OCI-LY1 (cell line): ENCODE data around the gene CNOT4.

Experiments
- H2AFZ ChIP-seq: fragments of 200-600 bp; sonication (generic), shearing (Covaris generic); 2 replicates; pipeline ENCODE4 v1.6.0; 2014; ENCODE audit warnings: antibody characterized with exemption, mild to moderate bottlenecking, low read length
- H3F3A ChIP-seq: fragments of 200-600 bp; sonication (generic), shearing (Covaris generic); 2 replicates; pipeline ENCODE4 v1.6.0; 2014; ENCODE audit warnings: mild to moderate bottlenecking, antibody characterized with exemption, low read length, moderate library complexity; ENCODE audit not compliant: insufficient read depth
- H3K27ac ChIP-seq: fragments of 200-600 bp; sonication (generic); 2 replicates; pipeline ENCODE4 v1.5.1; 2014; ENCODE audit warnings: low read length, mixed run types, mild to moderate bottlenecking, low read depth; ENCODE audit not compliant: poor library complexity, severe bottlenecking
- H3K27me3 ChIP-seq: fragments of 200-600 bp; sonication (generic); 2 replicates; pipeline ENCODE4 v1.6.0; 2014; ENCODE audit warnings: antibody characterized with exemption, mild to moderate bottlenecking, low read length, moderate library complexity; ENCODE audit not compliant: insufficient read depth
- H3K36me3 ChIP-seq: fragments of 200-600 bp; sonication (generic); 2 replicates; pipeline ENCODE4 v1.6.1; 2014; ENCODE audit warnings: mild to moderate bottlenecking, antibody characterized with exemption, low read length, moderate library complexity, mixed read lengths; ENCODE audit not compliant: insufficient read depth
- H3K4me1 ChIP-seq: fragments of 200-600 bp; sonication (generic); 2 replicates; pipeline ENCODE4 v1.5.1; 2014; ENCODE audit warnings: mild to moderate bottlenecking, low read length, moderate library complexity; ENCODE audit not compliant: insufficient read depth, severe bottlenecking
- H3K4me2 ChIP-seq: fragments of 200-600 bp; sonication (generic), shearing (Covaris generic); 2 replicates; pipeline ENCODE4 v1.6.1; 2014; ENCODE audit warnings: low read length
- H3K4me3 ChIP-seq: fragments of 200-600 bp; sonication (generic); 2 replicates; pipeline ENCODE4 v1.5.1; 2014; ENCODE audit warnings: low read length, low read depth, mild to moderate bottlenecking, mixed read lengths; ENCODE audit not compliant: poor library complexity, severe bottlenecking
- H3K79me2 ChIP-seq: fragments of 200-600 bp; shearing (Covaris generic); 2 replicates; pipeline ENCODE4 v1.6.1; 2016; ENCODE audit warnings: mixed run types, low read length, mixed read lengths; ENCODE audit not compliant: insufficient read depth
- H3K9ac ChIP-seq: fragments of 200-600 bp; sonication (generic), shearing (Covaris generic); 2 replicates; pipeline ENCODE4 v1.6.1; 2014; ENCODE audit warnings: mild to moderate bottlenecking, low read length, mixed read lengths
- H3K9me2 ChIP-seq: fragments of 200-600 bp; sonication (generic), shearing (Covaris generic); 2 replicates; pipeline ENCODE4 v1.6.1; 2014; ENCODE audit warnings: low read depth, mild to moderate bottlenecking, low read length, mixed read lengths
- H3K9me3 ChIP-seq: fragments of 200-600 bp; shearing (Covaris generic); 2 replicates; pipeline ENCODE4 v1.6.1; 2014; ENCODE audit warnings: low read length, mixed read lengths
- H4K20me1 ChIP-seq: fragments of 200-600 bp; sonication (generic), shearing (Covaris generic); 2 replicates; pipeline ENCODE4 v1.6.0; 2016; ENCODE audit warnings: mild to moderate bottlenecking, low read length; ENCODE audit not compliant: insufficient read depth
- CTCF ChIP-seq: fragments of 200-600 bp; sonication (generic), shearing (Covaris generic); IDR thresholded peaks from 2 replicates; pipeline ENCODE4 v1.5.1; 2017; ENCODE audit warnings: mild to moderate bottlenecking, antibody characterized with exemption, low read length, moderate library complexity, mixed read lengths
- EZH2 ChIP-seq: fragments of 200-600 bp; sonication (generic), shearing (Covaris generic); IDR thresholded peaks from 2 replicates; pipeline ENCODE4 v1.8.0; 2017; ENCODE audit warnings: borderline replicate concordance, mixed run types, mild to moderate bottlenecking, antibody characterized with exemption, low read length, moderate library complexity, mixed read lengths

Gene CNOT4

GRCh38 chr7:135382173-135382572 is 127.7 kb downstream of the CNOT4 start:
- no peak overlapping the region for H3K4me3 ChIP-seq
- H3K79me2 ChIP-seq = no peaks in the 10 kb centered on the region
- H2AFZ ChIP-seq = no peak overlapping the region
- no peaks in the 10 kb centered on the region for H3K9me2 ChIP-seq
- no peaks in the 10 kb centered on the region for H3K4me1 ChIP-seq
- H4K20me1 ChIP-seq = no peaks in the 10 kb centered on the region
- no peak overlapping the region for H3K27ac ChIP-seq
- no peak overlapping the region for H3K9ac ChIP-seq
- H3F3A ChIP-seq = no peaks in the 10 kb centered on the region
- H3K4me2 ChIP-seq = no peak overlapping the region
- H3K9me3 ChIP-seq = no peaks in the 10 kb centered on the region
- TF ChIP-seq EZH2 (no peak), CTCF (no peak)
- no peaks in the 10 kb centered on the region for H3K27me3 ChIP-seq
- no peaks in the 10 kb centered on the region for H3K36me3 ChIP-seq

DNA sequence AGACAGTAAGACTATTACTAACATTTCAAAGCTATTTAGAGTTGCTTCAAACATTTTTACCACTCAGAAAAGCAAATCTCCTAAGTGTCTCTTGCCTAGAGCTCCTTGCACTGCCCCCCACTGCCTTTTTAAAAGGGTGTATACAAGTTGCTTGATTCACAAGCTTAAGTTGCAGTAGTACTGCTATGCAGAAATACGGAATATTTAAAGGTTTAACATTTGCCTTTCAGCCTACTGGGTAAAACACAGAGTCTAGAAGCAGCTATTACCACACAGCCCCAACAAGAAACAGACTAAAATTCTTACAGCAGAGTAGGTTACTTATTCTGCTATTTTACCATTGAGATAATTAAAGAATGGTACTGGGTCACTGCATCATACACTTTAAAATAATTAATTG is 128.5 kb downstream of the CNOT4 start:
- no peaks in the 10 kb centered on the region for H3K4me1 ChIP-seq
- H3K9me2 ChIP-seq = no peaks in the 10 kb centered on the region
- H3K79me2 ChIP-seq = no peaks in the 10 kb centered on the region
- no peak overlapping the region for H2AFZ ChIP-seq
- no peak overlapping the region for H3K4me3 ChIP-seq
- H3K27ac ChIP-seq = no peak overlapping the region
- TF ChIP-seq CTCF (no peak), EZH2 (no peak)
- no peaks in the 10 kb centered on the region for H3K9me3 ChIP-seq
- no peak overlapping the region for H3K9ac ChIP-seq
- H4K20me1 ChIP-seq = no peaks in the 10 kb centered on the region
- no peaks in the 10 kb centered on the region for H3F3A ChIP-seq
- H3K36me3 ChIP-seq = no peaks in the 10 kb centered on the region
- H3K27me3 ChIP-seq = no peaks in the 10 kb centered on the region
- no peak overlapping the region for H3K4me2 ChIP-seq

GRCh38 chr7:135380351-135380750 is 129.6 kb downstream of the CNOT4 start:
- H3K27ac ChIP-seq = no peak overlapping the region

More at GRCh38 chr7:135380351-135380750, 129.6 kb downstream of the CNOT4 start:
- TF ChIP-seq CTCF (no peak), EZH2 (no peak)
- H4K20me1 ChIP-seq = no peaks in the 10 kb centered on the region
- no peak overlapping the region for H3K4me3 ChIP-seq
- no peak overlapping the region for H3K9ac ChIP-seq
- no peaks in the 10 kb centered on the region for H3K4me1 ChIP-seq
- no peaks in the 10 kb centered on the region for H3K36me3 ChIP-seq
- no peak overlapping the region for H2AFZ ChIP-seq
- H3K27me3 ChIP-seq = no peaks in the 10 kb centered on the region
- no peaks in the 10 kb centered on the region for H3K9me3 ChIP-seq
- H3K79me2 ChIP-seq = no peaks in the 10 kb centered on the region
- no peak overlapping the region for H3K4me2 ChIP-seq
- no peaks in the 10 kb centered on the region for H3F3A ChIP-seq
- no peaks in the 10 kb centered on the region for H3K9me2 ChIP-seq
